Mucosa of rectum (tissue), 2 donors: ENCODE measurements around the gene CASP6.

Experiments
- H3K27ac ChIP-seq, 2 donors: one replicate each; pipeline ENCODE4 v1.7.0; 2013; ENCODE audit warnings: inconsistent platforms in 2 of 2, low read depth in 2 of 2, low read length in 2 of 2
- H3K27me3 ChIP-seq, 2 donors: one replicate each; pipeline ENCODE4 v1.7.0; 2013; ENCODE audit warnings: low read length in 2 of 2; ENCODE audit not compliant: control insufficient read depth in 2 of 2, insufficient read depth in 2 of 2
- H3K36me3 ChIP-seq, 2 donors: one replicate each; pipeline ENCODE4 v1.7.0; 2013; ENCODE audit warnings: low read length in 2 of 2; ENCODE audit not compliant: control insufficient read depth in 2 of 2, insufficient read depth in 2 of 2
- H3K4me1 ChIP-seq, 2 donors: one replicate each; pipeline ENCODE4 v1.7.0; 2013; ENCODE audit warnings: low read length in 2 of 2, mild to moderate bottlenecking in 1 of 2; ENCODE audit not compliant: control insufficient read depth in 2 of 2, insufficient read depth in 2 of 2
- H3K4me3 ChIP-seq, 2 donors: one replicate each; pipeline ENCODE4 v1.7.0; 2013; ENCODE audit warnings: low read length in 2 of 2
- H3K9ac ChIP-seq, 2 donors: one replicate each; pipeline ENCODE4 v1.7.0; 2013; ENCODE audit warnings: low read length in 2 of 2, low read depth in 1 of 2, mild to moderate bottlenecking in 1 of 2
- H3K9me3 ChIP-seq, 2 donors: one replicate each; pipeline ENCODE4 v1.7.0; 2013; ENCODE audit warnings: low read length in 2 of 2; ENCODE audit not compliant: control insufficient read depth in 2 of 2
- donor health status: healthy.
- donor health status: Normal muscosa, but diverticular disease.

Gene CASP6

DNA sequence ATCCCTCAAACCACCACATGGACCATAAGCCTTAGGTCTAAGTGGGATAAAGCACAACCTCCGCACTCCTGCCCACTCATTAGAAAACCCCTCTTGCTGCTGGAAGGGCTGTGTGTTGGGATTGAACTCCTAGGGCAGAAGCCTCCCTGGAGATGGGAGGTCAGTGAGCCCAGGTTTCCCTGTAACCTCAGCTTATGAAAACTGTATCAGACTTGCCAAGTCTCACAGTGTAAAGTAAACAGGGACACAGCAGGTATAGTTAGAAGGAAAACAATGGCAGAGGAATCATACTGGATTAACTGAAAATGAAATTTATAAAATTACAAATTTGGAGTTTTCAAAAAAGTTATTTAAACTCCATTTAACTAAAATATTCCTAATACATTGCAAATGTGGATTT, 29.9 kb downstream of the CASP6 start:
- H3K4me3 ChIP-seq: no peak overlapping the region
- H3K36me3 ChIP-seq: no peaks in the 10 kb centered on the region
- no peak overlapping the region for H3K27ac ChIP-seq
- H3K9ac ChIP-seq: no peak overlapping the region
- no peaks in the 10 kb centered on the region for H3K9me3 ChIP-seq
- H3K27me3 ChIP-seq: no peaks in the 10 kb centered on the region
- H3K4me1 ChIP-seq: no peaks in the 10 kb centered on the region

DNA sequence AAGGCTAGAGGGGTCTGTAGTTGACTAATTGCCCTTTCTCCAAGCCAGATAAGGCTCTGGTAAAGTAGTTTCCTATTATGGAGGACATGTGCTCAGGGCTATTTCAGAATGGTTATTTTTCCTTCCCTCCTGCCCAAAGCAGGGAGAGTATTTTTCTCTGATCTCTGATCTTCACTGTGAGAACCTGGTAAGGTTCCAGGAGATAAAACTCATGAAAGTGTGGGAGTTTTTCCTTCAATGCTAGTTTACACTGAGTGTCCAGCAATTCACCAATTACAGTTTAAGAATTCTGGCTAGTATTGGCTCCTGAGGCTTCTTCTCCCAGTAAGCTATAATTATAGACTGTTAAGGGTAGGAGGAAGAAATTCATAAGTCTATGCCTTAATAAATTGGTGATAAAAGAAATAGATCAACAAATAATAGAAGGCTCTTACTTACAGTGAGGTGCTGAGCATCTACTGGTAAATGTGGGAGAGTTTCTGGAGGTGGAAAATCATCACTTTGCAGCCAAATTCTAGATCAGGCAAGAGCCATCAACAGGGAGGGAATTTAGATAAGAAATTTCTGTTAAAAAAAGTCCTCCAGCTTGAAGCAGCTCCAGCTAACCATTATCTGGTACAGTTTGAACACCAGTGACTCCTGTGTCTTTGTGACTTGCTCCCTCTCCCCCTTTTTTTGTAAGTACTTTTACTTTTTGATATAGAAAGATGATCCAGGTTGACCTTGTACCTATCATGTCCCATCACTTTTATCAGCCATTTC, 30.9 kb downstream of the CASP6 start:
- no peaks in the 10 kb centered on the region for H3K27me3 ChIP-seq
- H3K9me3 ChIP-seq: no peaks in the 10 kb centered on the region
- no peak overlapping the region for H3K27ac ChIP-seq
- H3K4me1 ChIP-seq: no peaks in the 10 kb centered on the region
- no peak overlapping the region for H3K4me3 ChIP-seq
- H3K9ac ChIP-seq: no peak overlapping the region
- no peaks in the 10 kb centered on the region for H3K36me3 ChIP-seq

DNA sequence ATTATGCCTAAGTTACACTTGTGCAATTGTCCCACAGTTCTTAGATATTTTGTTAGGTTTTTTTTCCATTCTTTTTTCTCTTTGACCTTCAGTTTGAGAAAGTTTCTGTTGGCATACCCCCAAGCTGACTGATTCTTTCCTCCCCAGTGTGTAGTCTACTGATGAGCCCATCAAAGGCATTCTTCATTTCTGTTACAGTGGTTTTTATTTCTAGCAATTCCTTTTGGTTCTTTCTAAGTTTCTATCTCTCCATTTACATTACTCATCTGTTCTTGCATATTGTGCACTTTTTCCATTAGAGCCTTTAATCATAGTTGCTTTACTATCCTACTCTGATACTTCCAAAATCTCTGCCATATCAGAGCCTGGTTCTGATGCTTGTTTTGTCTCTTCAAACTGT, 31.9 kb downstream of the CASP6 start:
- Histone ChIP-seq H3K36me3 (no peaks in the 10 kb centered on the region), H3K4me1 (no peaks in the 10 kb centered on the region), H3K9me3 (no peaks in the 10 kb centered on the region), H3K27ac (no peak overlapping the region), H3K4me3 (no peak overlapping the region), H3K27me3 (no peaks in the 10 kb centered on the region), H3K9ac (no peak overlapping the region)

GRCh38 chr4:109665783-109666485, 37.3 kb downstream of the CASP6 start:
- Histone ChIP-seq H3K4me1 (no peaks in the 10 kb centered on the region), H3K9ac (no peak overlapping the region), H3K9me3 (no peaks in the 10 kb centered on the region), H3K27ac (no peak overlapping the region), H3K4me3 (no peak overlapping the region), H3K36me3 (no peaks in the 10 kb centered on the region), H3K27me3 (no peaks in the 10 kb centered on the region)

- Histone ChIP-seq H3K4me3 (no peak overlapping the region), H3K36me3 (no peaks in the 10 kb centered on the region), H3K27ac (no peak overlapping the region), H3K9ac (no peak overlapping the region), H3K27me3 (no peaks in the 10 kb centered on the region), H3K9me3 (no peaks in the 10 kb centered on the region), H3K4me1 (no peaks in the 10 kb centered on the region)
Observed at GRCh38 chr4:109662771-109663170, 40.5 kb downstream of the CASP6 start.

- H3K4me1 ChIP-seq: no peaks in the 10 kb centered on the region
- no peak overlapping the region for H3K27ac ChIP-seq
- H3K9me3 ChIP-seq: no peaks in the 10 kb centered on the region
- H3K4me3 ChIP-seq: no peak overlapping the region
- no peak overlapping the region for H3K9ac ChIP-seq
- H3K36me3 ChIP-seq: no peaks in the 10 kb centered on the region
- no peaks in the 10 kb centered on the region for H3K27me3 ChIP-seq
Observed at GRCh38 chr4:109662116-109662515, 41.1 kb downstream of the CASP6 start.

DNA sequence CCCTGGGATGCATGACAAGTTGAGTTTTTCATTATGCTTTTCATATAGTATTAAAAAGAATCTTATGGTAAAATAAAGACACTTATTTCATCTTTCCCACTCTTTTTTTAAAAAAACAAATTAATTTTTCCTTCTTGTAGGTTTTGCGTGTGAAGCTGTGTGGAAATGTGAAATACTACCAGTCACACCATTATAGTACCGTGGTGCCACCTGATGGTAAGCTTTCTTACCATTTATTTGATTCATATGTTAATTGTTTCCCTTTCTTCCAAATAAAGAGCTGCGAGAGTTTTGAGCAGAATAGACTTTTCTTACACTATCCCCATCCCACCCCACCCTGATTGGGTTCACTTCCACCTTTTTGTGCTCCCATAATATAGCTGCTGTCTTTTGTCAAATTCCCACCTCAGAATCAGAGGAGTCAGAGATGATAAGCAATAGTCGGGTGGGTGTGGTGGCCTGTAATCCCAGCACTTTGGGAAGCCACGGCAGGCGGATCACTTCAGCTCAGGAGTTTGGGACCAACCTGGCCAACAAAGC, 44.3 kb downstream of the CASP6 start:
- Histone ChIP-seq H3K4me1 (no peaks in the 10 kb centered on the region), H3K4me3 (no peak overlapping the region), H3K9ac (no peak overlapping the region), H3K27ac (no peak overlapping the region), H3K27me3 (no peaks in the 10 kb centered on the region), H3K36me3 (no peaks in the 10 kb centered on the region), H3K9me3 (no peaks in the 10 kb centered on the region)

- H3K27me3 ChIP-seq: no peaks in the 10 kb centered on the region
- H3K36me3 ChIP-seq: no peaks in the 10 kb centered on the region
- no peaks in the 10 kb centered on the region for H3K9me3 ChIP-seq
- H3K27ac ChIP-seq: no peak overlapping the region
- no peaks in the 10 kb centered on the region for H3K4me1 ChIP-seq
- H3K4me3 ChIP-seq: no peak overlapping the region
- H3K9ac ChIP-seq: no peak overlapping the region
Observed at GRCh38 chr4:109657854-109658418, 45.3 kb downstream of the CASP6 start.

- Histone ChIP-seq H3K36me3 (no peaks in the 10 kb centered on the region), H3K9ac (no peak overlapping the region), H3K27me3 (no peaks in the 10 kb centered on the region), H3K9me3 (no peaks in the 10 kb centered on the region), H3K4me3 (no peak overlapping the region), H3K27ac (no peak overlapping the region), H3K4me1 (no peaks in the 10 kb centered on the region)
Observed at GRCh38 chr4:109655396-109655795, 47.8 kb downstream of the CASP6 start.

GRCh38 chr4:109649872-109650271, 53.4 kb downstream of the CASP6 start:
- Histone ChIP-seq H3K9ac (no peak overlapping the region), H3K27me3 (no peaks in the 10 kb centered on the region), H3K9me3 (no peaks in the 10 kb centered on the region), H3K4me3 (no peak overlapping the region), H3K36me3 (no peaks in the 10 kb centered on the region), H3K27ac (no peak overlapping the region), H3K4me1 (no peaks in the 10 kb centered on the region)
